IPS-NIHi11 (cell line): ENCODE data around the gene GALNT14.

ENCODE experiments used
- DNase-seq: peaks from one replicate; pipeline ENCODE4 v3.0.0; 2012; ENCODE audit warnings: mixed read lengths, low spot score

The GALNT14 gene

GRCh38 chr2:31087491-31087890 is 50.7 kb downstream of the GALNT14 start:
- DNase-seq, result no peak

GRCh38 chr2:31086590-31086989 is 51.6 kb downstream of the GALNT14 start:
- DNase-seq, result no peak

- no peak for DNase-seq
Observed at GRCh38 chr2:31083234-31083993, 54.8 kb downstream of the GALNT14 start.

- DNase-seq, result no peak
Observed at GRCh38 chr2:31082002-31082401, 56.2 kb downstream of the GALNT14 start.

- DNase-seq, result no peak
Observed at GRCh38 chr2:31081492-31081891, 56.7 kb downstream of the GALNT14 start.

GRCh38 chr2:31080361-31080760 is 57.9 kb downstream of the GALNT14 start:
- DNase-seq, result no peak

GRCh38 chr2:31079665-31080064 is 58.6 kb downstream of the GALNT14 start:
- peak; percentile 73 for DNase-seq

GRCh38 chr2:31078579-31079105 is 59.6 kb downstream of the GALNT14 start:
- DNase-seq, result no peak

GRCh38 chr2:31078011-31078410 is 60.2 kb downstream of the GALNT14 start:
- no peak for DNase-seq

GRCh38 chr2:31075941-31076590 is 62.2 kb downstream of the GALNT14 start:
- DNase-seq, result no peak

GRCh38 chr2:31075431-31075830 is 62.8 kb downstream of the GALNT14 start:
- no peak for DNase-seq

- no peak for DNase-seq
Observed at GRCh38 chr2:31071741-31072140, 66.5 kb downstream of the GALNT14 start.

- no peak for DNase-seq
Observed at GRCh38 chr2:31070339-31071125, 67.7 kb downstream of the GALNT14 start.

- no peak for DNase-seq
Observed at GRCh38 chr2:31069643-31070325, 68.5 kb downstream of the GALNT14 start.

GRCh38 chr2:31067259-31067658 is 71.0 kb downstream of the GALNT14 start:
- DNase-seq, result no peak

- no peak for DNase-seq
Observed at GRCh38 chr2:31066551-31066950, 71.7 kb downstream of the GALNT14 start.

- DNase-seq, result no peak
Observed at GRCh38 chr2:31066086-31066485, 72.2 kb downstream of the GALNT14 start.

- no peak for DNase-seq
Observed at GRCh38 chr2:31065356-31065755, 72.9 kb downstream of the GALNT14 start.

- no peak for DNase-seq
Observed at GRCh38 chr2:31060397-31060796, 77.8 kb downstream of the GALNT14 start.

- no peak for DNase-seq
Observed at GRCh38 chr2:31058096-31059035, 79.9 kb downstream of the GALNT14 start.

- DNase-seq, result no peak
Observed at GRCh38 chr2:31057691-31058090, 80.5 kb downstream of the GALNT14 start.
